ENCODE measurements around the gene CAMK1D. TPM values are rescaled to one million over a fixed set of nuclear protein-coding genes. Genes with fewer than 3 reads are reported as not detected.

Gene CAMK1D
- total RNA-seq, 4 donors from 2014 or later: 8.8 to 17.8 (median 13.9) TPM

GRCh38 chr10:12711350-12711708 lies 362.0 kb downstream of the CAMK1D start:
- TF ChIP-seq CTCF (IDR thresholded peaks at IDR 0.05; ENCODE audit: low read depth): no peak

GRCh38 chr10:12712293-12712983 lies 363.1 kb downstream of the CAMK1D start:
- TF ChIP-seq CTCF (IDR thresholded peaks at IDR 0.05; ENCODE audit: low read depth): no peak

- no peak for TF ChIP-seq CTCF (IDR thresholded peaks at IDR 0.05; ENCODE audit: low read depth)
Observed at GRCh38 chr10:12716042-12716441, 366.7 kb downstream of the CAMK1D start.

GRCh38 chr10:12717981-12718707 lies 368.8 kb downstream of the CAMK1D start:
- no peak for TF ChIP-seq CTCF (IDR thresholded peaks at IDR 0.05; ENCODE audit: low read depth)

GRCh38 chr10:12719365-12719764 lies 370.0 kb downstream of the CAMK1D start:
- TF ChIP-seq CTCF (IDR thresholded peaks at IDR 0.05; ENCODE audit: low read depth): no peak

GRCh38 chr10:12720217-12720981 lies 371.1 kb downstream of the CAMK1D start:
- TF ChIP-seq CTCF (IDR thresholded peaks at IDR 0.05; ENCODE audit: low read depth): no peak

GRCh38 chr10:12721334-12721733 lies 372.0 kb downstream of the CAMK1D start:
- no peak for TF ChIP-seq CTCF (IDR thresholded peaks at IDR 0.05; ENCODE audit: low read depth)
